HepG2 (cell line): ENCODE data around the gene DPYD. TPM values are rescaled to one million over a fixed set of nuclear protein-coding genes. Genes with fewer than 3 reads are reported as not detected.

Source experiments
- ATAC-seq: fragments of 200-7000 bp; cut with Tn5 transposase; 3 replicates; pipeline ENCODE4 v1.9.1; 2020; ENCODE audit warnings: mild to moderate bottlenecking, moderate library complexity
- BruUV-seq: library from RNA; stranded (reverse); fragments of 400-500 nt; replicated peaks from 2 replicates; lab custom pipeline; 2021; lab: Mats Ljungman, UMichigan
- CTCF ChIA-PET: fragments of 300-600 bp; formaldehyde crosslinking; extraction: SDS; loops from one replicate; lab custom pipeline; 2021; ENCODE audit warnings: low total read pairs, inconsistent platforms, low intra/inter-chr PET ratio; lab: Yijun Ruan, JAX
- POLR2A ChIA-PET: fragments of 350-600 bp; sonication (Branson Sonifier 250); formaldehyde crosslinking; loops from one replicate; lab custom pipeline; 2020; ENCODE audit warnings: antibody characterized with exemption, inconsistent platforms; lab: Yijun Ruan, JAX
- DNase-seq: peaks from one replicate; pipeline ENCODE4 v3.0.0-alpha.2; 2015; ENCODE audit warnings: low spot score
- FAIRE-seq: peaks from 3 replicates; lab custom pipeline; 2011; peaks lifted over from hg19 to GRCh38; lab: Jason Lieb, UNC
- H2AFZ ChIP-seq: one replicate; pipeline ENCODE4 v1.6.1; 2011; ENCODE audit warnings: low read length, inconsistent platforms
- H3K27ac ChIP-seq: fragments of 300-600 bp; 3 replicates; pipeline ENCODE4 v1.8.0; 2011; ENCODE audit warnings: mixed run types, mild to moderate bottlenecking, mixed read lengths, low read length, inconsistent platforms; ENCODE audit not compliant: insufficient read depth; ENCODE audit errors: extremely low read length
- H3K27me3 ChIP-seq, 2 experiments: fragments of 200-600 bp in 1 of 2; 2 replicates in 1 of 2; 3 replicates in 1 of 2; pipeline versions ENCODE4 v1.6.0 to v1.8.0; 2011; ENCODE audit warnings: low read length in 2 of 2, mild to moderate bottlenecking in 2 of 2, moderate library complexity in 2 of 2, inconsistent platforms in 1 of 2; ENCODE audit not compliant: insufficient read depth in 2 of 2, control insufficient read depth in 1 of 2
- H3K36me3 ChIP-seq, 2 experiments: fragments of 200-600 bp in 1 of 2; replicated peaks in 1 of 2; 2 replicates in 1 of 2; 3 replicates in 1 of 2; pipeline versions ENCODE4 v1.5.1 to v1.8.0; 2011; ENCODE audit warnings: low read length in 2 of 2, inconsistent platforms in 1 of 2; ENCODE audit not compliant: insufficient read depth in 2 of 2, control insufficient read depth in 1 of 2
- H3K4me1 ChIP-seq: 2 replicates; pipeline ENCODE4 v1.5.1; 2012; ENCODE audit warnings: low read length, inconsistent platforms; ENCODE audit not compliant: insufficient read depth
- H3K4me2 ChIP-seq: 2 replicates; pipeline ENCODE4 v1.6.0; 2011; ENCODE audit warnings: low read depth, low read length, inconsistent platforms
- H3K4me3 ChIP-seq, 3 experiments: fragments of 200-600 bp in 1 of 3; sonication (generic), shearing (Covaris generic) in 1 of 3; replicated peaks in 1 of 3; 2 replicates each; pipeline ENCODE4 v1.5.1; 2011 to 2016; ENCODE audit warnings: low read length in 3 of 3, inconsistent platforms in 2 of 3, low read depth in 2 of 3, mild to moderate bottlenecking in 2 of 3, control low read depth in 1 of 3, mixed read lengths in 1 of 3; ENCODE audit not compliant: insufficient read depth in 1 of 3
- H3K79me2 ChIP-seq: one replicate; pipeline ENCODE4 v1.6.1; 2011; ENCODE audit warnings: low read length, inconsistent platforms; ENCODE audit not compliant: insufficient read depth
- H3K9ac ChIP-seq: 2 replicates; pipeline ENCODE4 v1.6.0; 2011; ENCODE audit warnings: mild to moderate bottlenecking, low read depth, low read length, inconsistent platforms; ENCODE audit not compliant: insufficient read depth
- H3K9me3 ChIP-seq: 2 replicates; pipeline ENCODE4 v1.5.1; 2012; ENCODE audit warnings: mild to moderate bottlenecking, low read length
- H4K20me1 ChIP-seq: 2 replicates; pipeline ENCODE4 v1.6.0; 2011; ENCODE audit warnings: inconsistent platforms, mild to moderate bottlenecking, low read length, moderate library complexity; ENCODE audit not compliant: insufficient read depth
- ARNT ChIP-seq: fragments of 450-650 bp; IDR thresholded peaks from 2 replicates; pipeline ENCODE4 v1.6.1; 2017
- BATF2 ChIP-seq: sonication (generic); formaldehyde crosslinking; IDR thresholded peaks from 2 replicates; pipeline ENCODE4 v1.8.0; 2022; ENCODE audit warnings: mild to moderate bottlenecking, missing genetic modification reagents, moderate library complexity
- ETV5 ChIP-seq: IDR thresholded peaks from 2 replicates; pipeline ENCODE4 v1.6.1; 2018; ENCODE audit warnings: missing biosample characterization, missing genetic modification reagents, inconsistent platforms, borderline replicate concordance
- FIP1L1 ChIP-seq: fragments of 200-400 bp; formaldehyde crosslinking; IDR thresholded peaks from 2 replicates; pipeline ENCODE4 v1.6.1; 2018; ENCODE audit warnings: low read depth, mild to moderate bottlenecking, low read length, moderate library complexity, borderline replicate concordance; ENCODE audit not compliant: insufficient read depth
- GTF3A ChIP-seq: sonication (generic); formaldehyde crosslinking; conservative IDR thresholded peaks from 2 replicates; pipeline ENCODE4 v1.4.0; 2020; ENCODE audit warnings: mild to moderate bottlenecking, missing genetic modification reagents
- HMG20A ChIP-seq: IDR thresholded peaks from 2 replicates; pipeline ENCODE4 v1.6.1; 2016; ENCODE audit warnings: borderline replicate concordance
- JUND ChIP-seq: sonication (generic); formaldehyde crosslinking; IDR thresholded peaks from 2 replicates; pipeline ENCODE4 v1.8.0; 2022; ENCODE audit warnings: mild to moderate bottlenecking, missing genetic modification reagents
- LBX2 ChIP-seq: sonication (generic); formaldehyde crosslinking; IDR thresholded peaks from 2 replicates; pipeline ENCODE4 v1.5.0; 2020; ENCODE audit warnings: missing genetic modification reagents, mild to moderate bottlenecking, borderline replicate concordance
- PTBP1 ChIP-seq: fragments of 200-400 bp; formaldehyde crosslinking; IDR thresholded peaks from 2 replicates; pipeline ENCODE4 v1.6.1; 2018; ENCODE audit warnings: low read length, low read depth; ENCODE audit not compliant: poor library complexity, severe bottlenecking
- RBM39 ChIP-seq: fragments of 200-400 bp; formaldehyde crosslinking; IDR thresholded peaks from one replicate; pipeline ENCODE4 v1.6.1; 2018; ENCODE audit warnings: antibody characterized with exemption, mild to moderate bottlenecking, low read depth, low read length; ENCODE audit not compliant: poor library complexity, severe bottlenecking
- ZNF264 ChIP-seq: sonication (generic); formaldehyde crosslinking; IDR thresholded peaks from 2 replicates; pipeline ENCODE4 v1.4.0; 2020; ENCODE audit warnings: missing genetic modification reagents
- ZNF484 ChIP-seq: sonication (generic); formaldehyde crosslinking; IDR thresholded peaks from 2 replicates; pipeline ENCODE4 v1.5.1; 2020; ENCODE audit warnings: mild to moderate bottlenecking, low read depth, missing genetic modification reagents, borderline replicate concordance
- ZNF556 ChIP-seq: sonication (generic); formaldehyde crosslinking; IDR thresholded peaks from 2 replicates; pipeline ENCODE4 v1.4.0; 2020; ENCODE audit warnings: mild to moderate bottlenecking, missing genetic modification reagents, borderline replicate concordance
- WGBS: methylation state at CpG from one replicate; pipeline ENCODE4 v1.1.6; 2017; ENCODE audit warnings: low lambda C conversion rate; 5-methylcytosine and 5-hydroxymethylcytosine counted together
- in situ Hi-C: cut with HindIII; loops from 2 replicates; pipeline ENCODE4 v1.10.0; 2017; ENCODE audit warnings: low pct_unique_long_range_greater_than_20kb; ENCODE audit not compliant: extremely low pct_ligation_motif_present
- intact Hi-C: fragments of 100-400 bp; cut with micrococcal nuclease; formaldehyde crosslinking; loops from one replicate; pipeline ENCODE4 v1.10.0; 2022; ENCODE audit not compliant: unreplicated experiment
- polyA plus RNA-seq, 8 experiments: library from polyadenylated mRNA; depleted of rRNA in 3 of 8; stranded (reverse) in 7 of 8; unstranded in 1 of 8; fragments of >200 nt; fragmentation: Illumina TruSeq in 4 of 8; extraction: Trizol in 4 of 8; gene quantifications; 2 replicates each; pipeline versions ENCODE4 v1.2.1 to v1.2.3, GENCODE V29; 2011 to 2016; ENCODE audit warnings: low read depth in 4 of 8, missing spikeins in 1 of 8, mixed read lengths in 1 of 8; ENCODE audit not compliant: insufficient read depth in 1 of 8
- total RNA-seq, 5 experiments: library from RNA; depleted of rRNA; stranded (reverse); fragments of >200 nt; fragmentation: Illumina TruSeq; extraction: Trizol; gene quantifications; 2 replicates each; pipeline ENCODE4 v1.2.3, GENCODE V29; 2016; ENCODE audit warnings: low read depth in 1 of 5
- TF ChIP-seq, protein P1 (sequence below): sonication (generic); formaldehyde crosslinking; IDR thresholded peaks from 2 replicates; pipeline ENCODE4 v1.5.0; 2020; ENCODE audit warnings: missing genetic modification reagents

DPYD gene
- total and polyA plus RNA-seq, 2 of the 13 experiments (the other 11 are each of a cell fraction or from before 2014, with no cell fraction given), result 1.3 to 3.4 TPM

DNA sequence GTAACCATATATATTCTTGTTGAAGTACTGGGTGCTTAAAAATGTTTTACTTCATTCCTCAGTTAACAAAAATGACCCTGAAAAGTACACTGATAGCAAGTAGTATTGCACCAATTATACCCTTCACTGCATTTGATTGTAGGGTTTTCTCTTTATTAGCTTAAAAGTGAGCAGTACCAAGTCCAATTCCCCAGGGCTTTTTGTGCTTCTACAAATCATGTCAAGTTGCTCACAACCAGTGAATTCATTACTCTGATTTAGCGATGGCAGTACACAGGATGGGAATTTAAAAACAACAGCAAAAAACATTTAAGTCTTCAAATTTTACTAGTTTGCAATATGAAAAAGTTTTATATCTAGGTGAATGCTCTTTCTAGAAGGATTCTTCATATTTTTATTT, 762.8 kb downstream of the DPYD start:
- Histone ChIP-seq H4K20me1 (no peaks in the 10 kb centered on the region), H3K9ac (no peak overlapping the region), H3K27ac (no peak overlapping the region), H3K79me2 (no peaks in the 10 kb centered on the region), H3K9me3 (peaks cover 25% of the 10 kb centered on the region), H3K27me3 (no peaks in the 10 kb centered on the region), H2AFZ (no peak overlapping the region), H3K4me2 (no peak overlapping the region), H3K36me3 (no peaks in the 10 kb centered on the region), H3K4me1 (no peaks in the 10 kb centered on the region), H3K4me3 (no peak overlapping the region)
- intact Hi-C loops (no loop called here), in situ Hi-C loops (no loop called here)
- no peak for ATAC-seq
- WGBS, result 50% methylated on average over 1 of the region's 1 CpG
- ChIA-PET CTCF (no interaction called here), POLR2A (interaction anchor here (0.7 kb wide), 1 partner anchor 139 kb away, joined by 3 read pairs; no protein-coding TSS in a partner anchor)
- FAIRE-seq, result no peak
- TF ChIP-seq ZNF484, result no peak
- no peak for TF ChIP-seq FIP1L1
- no peak for TF ChIP-seq ZNF556 (CRISPR knock-in tag)
- TF ChIP-seq HMG20A (CRISPR knock-in tag), result no peak
- TF ChIP-seq ETV5, result no peak
- TF ChIP-seq GTF3A, result no peak
- TF ChIP-seq BATF2 (CRISPR knock-in tag), result no peak
- TF ChIP-seq ARNT, result no peak
- DNase-seq, result no peak
- BruUV-seq, result no TSS peak

DNA sequence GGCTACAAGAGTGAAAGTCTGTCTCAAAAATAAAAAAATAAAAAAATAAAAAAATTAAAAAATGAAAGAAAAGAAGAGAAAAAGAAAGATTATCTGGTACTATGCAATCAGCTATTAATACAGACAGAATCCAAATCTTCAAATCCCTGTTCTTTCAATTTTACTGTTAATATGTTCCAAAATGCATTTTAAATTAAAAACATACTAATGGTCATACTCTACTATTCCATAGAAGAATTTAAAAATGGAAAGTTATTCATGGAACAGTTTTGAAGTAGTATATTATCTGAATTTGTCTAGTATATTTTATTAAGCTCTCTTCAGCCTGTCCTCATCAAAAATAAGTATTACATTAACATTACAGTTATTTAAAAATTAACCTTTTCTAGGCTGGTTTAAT, 769.2 kb downstream of the DPYD start:
- no peak overlapping the region for H3K9ac ChIP-seq
- no peak for ATAC-seq
- no peak for FAIRE-seq
- in situ Hi-C loops, result no loop called here
- DNase-seq, result no peak
- H3K27me3 ChIP-seq, result no peaks in the 10 kb centered on the region
- no peak overlapping the region for H2AFZ ChIP-seq
- H3K79me2 ChIP-seq, result no peaks in the 10 kb centered on the region
- no TSS peak for BruUV-seq
- no peaks in the 10 kb centered on the region for H3K4me1 ChIP-seq
- ChIA-PET POLR2A (no interaction called here), CTCF (no interaction called here)
- H3K4me2 ChIP-seq, result no peak overlapping the region
- no peak overlapping the region for H3K27ac ChIP-seq
- no peaks in the 10 kb centered on the region for H4K20me1 ChIP-seq
- H3K4me3 ChIP-seq, result no peak overlapping the region
- TF ChIP-seq PTBP1 (no peak), ZNF264 (no peak), RBM39 (no peak), LBX2 (CRISPR knock-in tag) (no peak), JUND (CRISPR knock-in tag) (no peak)
- TF ChIP-seq, protein P1, sequence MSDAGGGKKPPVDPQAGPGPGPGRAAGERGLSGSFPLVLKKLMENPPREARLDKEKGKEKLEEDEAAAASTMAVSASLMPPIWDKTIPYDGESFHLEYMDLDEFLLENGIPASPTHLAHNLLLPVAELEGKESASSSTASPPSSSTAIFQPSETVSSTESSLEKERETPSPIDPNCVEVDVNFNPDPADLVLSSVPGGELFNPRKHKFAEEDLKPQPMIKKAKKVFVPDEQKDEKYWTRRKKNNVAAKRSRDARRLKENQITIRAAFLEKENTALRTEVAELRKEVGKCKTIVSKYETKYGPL (CRISPR knock-in tag), result no peak
- H3K36me3 ChIP-seq, result no peaks in the 10 kb centered on the region
- H3K9me3 ChIP-seq, result peaks cover 28% of the 10 kb centered on the region
- intact Hi-C loops, result no loop called here
